ENCODE data around the gene SLC10A7.

The SLC10A7 gene

DNA sequence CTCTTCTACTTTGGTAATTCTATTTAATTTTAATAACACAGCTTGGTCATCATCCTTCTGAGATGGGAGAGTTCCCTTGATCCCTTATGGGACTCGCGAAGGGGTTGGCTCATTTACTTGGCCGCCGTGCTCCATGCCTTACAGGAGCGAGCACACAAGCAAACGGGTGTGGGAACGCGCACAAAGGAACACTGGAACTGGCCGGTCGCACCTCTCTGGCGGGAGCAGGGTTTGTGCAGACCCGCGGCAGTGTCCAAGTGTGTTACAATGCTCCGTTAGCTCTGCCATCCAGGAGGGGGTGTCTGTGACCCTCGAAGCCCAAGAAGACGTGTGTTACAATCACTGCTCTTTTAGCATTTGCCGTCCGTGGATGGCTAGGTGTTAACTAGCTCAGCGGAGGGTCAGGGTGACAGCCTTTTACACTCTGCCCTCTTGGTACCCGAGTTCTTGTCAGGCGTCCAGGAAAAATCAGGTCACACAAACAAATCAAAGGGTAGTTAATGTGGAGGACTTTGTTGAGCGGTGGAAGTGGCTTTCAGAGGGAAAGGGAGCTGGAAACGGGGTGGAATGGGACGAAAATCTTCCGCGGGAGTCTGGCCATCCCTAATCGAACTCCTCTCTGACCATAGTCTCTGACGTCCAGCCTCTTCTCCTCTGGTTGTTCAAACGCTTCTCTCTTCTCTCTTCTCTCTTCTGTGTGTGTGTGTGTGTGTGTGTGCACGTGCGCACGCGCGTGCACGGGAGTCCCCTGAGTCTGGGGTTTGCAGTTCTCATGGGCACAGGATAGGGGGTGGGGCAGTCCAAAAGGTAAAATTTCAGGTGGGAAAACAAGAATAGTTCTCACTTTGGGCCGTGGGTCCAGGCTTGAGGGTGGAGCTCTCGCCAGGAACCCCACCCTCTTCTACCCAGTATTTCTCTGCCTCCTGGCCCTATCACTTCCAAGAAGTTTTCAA lies 76.3 kb downstream of the SLC10A7 start:
- no peak overlapping the region for H3K4me2 ChIP-seq (ENCODE audit: low read depth, low read length)
- H2AFZ ChIP-seq (ENCODE audit: low read length): no peak overlapping the region
- peaks cover 4% of the 10 kb centered on the region; the same call in 1 of the 2 replicates for H3K4me1 ChIP-seq (ENCODE audit: low read length)
- TF ChIP-seq, protein P1, sequence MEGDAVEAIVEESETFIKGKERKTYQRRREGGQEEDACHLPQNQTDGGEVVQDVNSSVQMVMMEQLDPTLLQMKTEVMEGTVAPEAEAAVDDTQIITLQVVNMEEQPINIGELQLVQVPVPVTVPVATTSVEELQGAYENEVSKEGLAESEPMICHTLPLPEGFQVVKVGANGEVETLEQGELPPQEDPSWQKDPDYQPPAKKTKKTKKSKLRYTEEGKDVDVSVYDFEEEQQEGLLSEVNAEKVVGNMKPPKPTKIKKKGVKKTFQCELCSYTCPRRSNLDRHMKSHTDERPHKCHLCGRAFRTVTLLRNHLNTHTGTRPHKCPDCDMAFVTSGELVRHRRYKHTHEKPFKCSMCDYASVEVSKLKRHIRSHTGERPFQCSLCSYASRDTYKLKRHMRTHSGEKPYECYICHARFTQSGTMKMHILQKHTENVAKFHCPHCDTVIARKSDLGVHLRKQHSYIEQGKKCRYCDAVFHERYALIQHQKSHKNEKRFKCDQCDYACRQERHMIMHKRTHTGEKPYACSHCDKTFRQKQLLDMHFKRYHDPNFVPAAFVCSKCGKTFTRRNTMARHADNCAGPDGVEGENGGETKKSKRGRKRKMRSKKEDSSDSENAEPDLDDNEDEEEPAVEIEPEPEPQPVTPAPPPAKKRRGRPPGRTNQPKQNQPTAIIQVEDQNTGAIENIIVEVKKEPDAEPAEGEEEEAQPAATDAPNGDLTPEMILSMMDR (IDR thresholded peaks at IDR 0.05; ENCODE audit: low read length): no peak
- TF ChIP-seq EZH2phosphoT487 (IDR thresholded peaks at IDR 0.05; ENCODE audit: low read length) (no peak), EZH2 (optimal IDR thresholded peaks at IDR 0.05; ENCODE audit: low read depth, low read length) (no peak)
- no peaks in the 10 kb centered on the region for H3K9me2 ChIP-seq (replicated peaks; ENCODE audit: insufficient read depth, low read length)
- DNase-seq: no peak
- H3K4me3 ChIP-seq (ENCODE audit: low read length): no peak overlapping the region
- H3K79me2 ChIP-seq (ENCODE audit: low read length): peaks cover 13% of the 10 kb centered on the region; the same call in 1 of the 2 replicates
- no peaks in the 10 kb centered on the region for H4K20me1 ChIP-seq (ENCODE audit: insufficient read depth, low read length)
- no peak overlapping the region for H3K9ac ChIP-seq (ENCODE audit: low read length)
- H3F3A ChIP-seq (ENCODE audit: insufficient read depth, low read length): 0 out of 2 replicates have a peak, but pooled peaks cover under 1% of the 10 kb centered on the region
- no peaks in the 10 kb centered on the region for H3K9me3 ChIP-seq (replicated peaks; ENCODE audit: insufficient read depth, low read length)
- H3K27me3 ChIP-seq (replicated peaks; ENCODE audit: insufficient read depth, low read length): no peaks in the 10 kb centered on the region
- no peaks in the 10 kb centered on the region for H3K36me3 ChIP-seq (replicated peaks; ENCODE audit: insufficient read depth, low read length)
- H3K27ac ChIP-seq (ENCODE audit: low read length): no peak overlapping the region

DNA sequence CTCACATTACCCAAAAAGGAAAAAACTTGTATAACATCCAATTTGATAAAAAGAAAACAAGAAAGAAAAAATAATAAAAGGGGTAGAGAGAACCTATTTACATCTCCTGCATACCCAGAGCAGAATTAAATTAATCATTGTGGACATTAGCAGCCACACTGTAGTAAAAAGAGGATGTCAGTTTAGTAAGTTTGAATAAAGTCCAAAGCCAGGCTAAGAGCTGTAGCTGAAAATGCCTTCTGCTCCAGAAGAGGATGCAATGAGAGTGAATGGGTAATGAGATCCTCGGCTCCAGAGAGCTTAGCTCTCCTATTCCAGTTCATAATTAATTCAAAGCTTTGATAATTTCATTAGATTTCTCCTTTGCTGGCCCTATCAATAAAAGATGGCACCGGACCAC lies 78.2 kb downstream of the SLC10A7 start:
- no peaks in the 10 kb centered on the region for H3K9me2 ChIP-seq (replicated peaks; ENCODE audit: insufficient read depth, low read length)
- no peak overlapping the region for H2AFZ ChIP-seq (ENCODE audit: low read length)
- H3K9ac ChIP-seq (ENCODE audit: low read length): no peak overlapping the region
- H3K4me1 ChIP-seq (ENCODE audit: low read length): no peaks in the 10 kb centered on the region
- H4K20me1 ChIP-seq (ENCODE audit: insufficient read depth, low read length): no peaks in the 10 kb centered on the region
- no peaks in the 10 kb centered on the region for H3K36me3 ChIP-seq (replicated peaks; ENCODE audit: insufficient read depth, low read length)
- H3K27me3 ChIP-seq (replicated peaks; ENCODE audit: insufficient read depth, low read length): no peaks in the 10 kb centered on the region
- H3K27ac ChIP-seq (ENCODE audit: low read length): no peak overlapping the region
- DNase-seq: no peak
- no peak overlapping the region for H3K4me2 ChIP-seq (ENCODE audit: low read depth, low read length)
- no peak overlapping the region for H3K4me3 ChIP-seq (ENCODE audit: low read length)
- no peaks in the 10 kb centered on the region for H3K9me3 ChIP-seq (replicated peaks; ENCODE audit: insufficient read depth, low read length)
- 0 out of 2 replicates have a peak, but pooled peaks cover 4% of the 10 kb centered on the region for H3K79me2 ChIP-seq (ENCODE audit: low read length)
- TF ChIP-seq EZH2 (optimal IDR thresholded peaks at IDR 0.05; ENCODE audit: low read depth, low read length) (no peak), EZH2phosphoT487 (IDR thresholded peaks at IDR 0.05; ENCODE audit: low read length) (no peak)
- TF ChIP-seq, protein P1 (IDR thresholded peaks at IDR 0.05; ENCODE audit: low read length): no peak
- no peaks in the 10 kb centered on the region for H3F3A ChIP-seq (ENCODE audit: insufficient read depth, low read length)

DNA sequence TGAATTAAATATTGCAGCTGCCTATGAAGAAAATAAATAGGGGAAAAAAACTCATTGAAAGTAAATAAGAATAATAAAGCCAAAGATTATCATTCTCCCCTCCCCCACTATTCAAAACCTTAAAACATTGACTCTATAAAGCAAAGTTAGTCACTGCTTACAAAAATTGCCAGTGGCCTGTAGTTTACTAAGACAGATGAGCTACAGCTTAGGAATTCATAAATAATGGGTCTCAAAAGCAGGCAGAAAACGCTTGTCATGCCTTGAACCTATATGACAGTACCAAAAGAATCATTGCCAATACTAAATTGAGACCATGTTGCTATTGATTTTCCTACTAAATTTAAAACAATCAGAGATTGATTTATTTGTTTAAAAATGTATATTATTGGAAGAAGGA lies 78.9 kb downstream of the SLC10A7 start:
- Histone ChIP-seq H3K9me2 (replicated peaks; ENCODE audit: insufficient read depth, low read length) (no peaks in the 10 kb centered on the region), H3K36me3 (replicated peaks; ENCODE audit: insufficient read depth, low read length) (no peaks in the 10 kb centered on the region)

More for the DNA sequence above, 78.9 kb downstream of the SLC10A7 start:
- H3K9ac ChIP-seq (ENCODE audit: low read length): no peak overlapping the region
- H4K20me1 ChIP-seq (ENCODE audit: insufficient read depth, low read length): no peaks in the 10 kb centered on the region
- H3F3A ChIP-seq (ENCODE audit: insufficient read depth, low read length): no peaks in the 10 kb centered on the region
- no peak overlapping the region for H2AFZ ChIP-seq (ENCODE audit: low read length)
- no peaks in the 10 kb centered on the region for H3K4me1 ChIP-seq (ENCODE audit: low read length)
- no peak overlapping the region for H3K4me3 ChIP-seq (ENCODE audit: low read length)
- no peaks in the 10 kb centered on the region for H3K27me3 ChIP-seq (replicated peaks; ENCODE audit: insufficient read depth, low read length)
- no peaks in the 10 kb centered on the region for H3K79me2 ChIP-seq (ENCODE audit: low read length)
- H3K4me2 ChIP-seq (ENCODE audit: low read depth, low read length): no peak overlapping the region
- DNase-seq: no peak
- no peak overlapping the region for H3K27ac ChIP-seq (ENCODE audit: low read length)
- H3K9me3 ChIP-seq (replicated peaks; ENCODE audit: insufficient read depth, low read length): no peaks in the 10 kb centered on the region
- TF ChIP-seq EZH2 (optimal IDR thresholded peaks at IDR 0.05; ENCODE audit: low read depth, low read length) (no peak), EZH2phosphoT487 (IDR thresholded peaks at IDR 0.05; ENCODE audit: low read length) (no peak)
- TF ChIP-seq, protein P1 (IDR thresholded peaks at IDR 0.05; ENCODE audit: low read length): no peak
